Myocyte (in vitro differentiated cells): ENCODE measurements around the gene BCL2L1. TPM values are rescaled to one million over a fixed set of nuclear protein-coding genes. Genes with fewer than 3 reads are reported as not detected.

Experiments
- DNase-seq: peaks from one replicate; pipeline ENCODE4 v3.0.0-alpha.2; 2012; ENCODE audit warnings: low read depth
- total RNA-seq: library from RNA; depleted of rRNA; stranded (reverse); fragments of >200 nt; gene quantifications from 2 replicates; pipeline ENCODE4 v1.2.3, GENCODE V29; 2014

BCL2L1 gene
- total RNA-seq, 1 donor from 2014 or later = 172 TPM

- no peak for DNase-seq
Measured at GRCh38 chr20:31615416-31615815, 107.3 kb downstream of the BCL2L1 start.

Other genes starting within 250 kb of the BCL2L1 start
- not detected in 2 replicates for gene DEFB124, start 247.7 kb downstream of the BCL2L1 start, total RNA-seq
- gene REM1, start 247.6 kb downstream of the BCL2L1 start, total RNA-seq = 0.27 and 0.68 TPM in 2 replicates
- gene HM13, start 208.4 kb downstream of the BCL2L1 start, total RNA-seq = 78.3 and 79.2 TPM in 2 replicates
- 6.7 and 8.9 TPM in 2 replicates for gene ID1, start 117.6 kb downstream of the BCL2L1 start, total RNA-seq
- not detected in 2 replicates for gene COX4I2, start 85.0 kb downstream of the BCL2L1 start, total RNA-seq
- 7.0 and 10.5 TPM in 2 replicates for gene TPX2, start 16.4 kb upstream of the BCL2L1 start, total RNA-seq
- gene MYLK2, start 96.5 kb upstream of the BCL2L1 start, total RNA-seq = 0.10 and 0.13 TPM in 2 replicates
- gene FOXS1, start 122.7 kb upstream of the BCL2L1 start, total RNA-seq = 0.56 and 0.99 TPM in 2 replicates
- gene DUSP15, start 147.7 kb upstream of the BCL2L1 start, total RNA-seq = 0.64 and 0.68 TPM in 2 replicates
- not detected in 2 replicates for gene TTLL9, start 147.8 kb upstream of the BCL2L1 start, total RNA-seq
- gene PDRG1, start 229.2 kb upstream of the BCL2L1 start, total RNA-seq = 7.8 and 7.9 TPM in 2 replicates
- gene XKR7, start 245.3 kb upstream of the BCL2L1 start, total RNA-seq = not detected in 2 replicates